HG03025 (cell line): ENCODE results near the gene CKB.

Source experiments
- ATAC-seq: cut with Tn5 transposase; IDR thresholded peaks from one replicate; pipeline ENCODE4 v1.9.1; 2021; ENCODE audit warnings: mild to moderate bottlenecking, moderate library complexity; ENCODE audit not compliant: unreplicated experiment, low FRiP score

Gene CKB

DNA sequence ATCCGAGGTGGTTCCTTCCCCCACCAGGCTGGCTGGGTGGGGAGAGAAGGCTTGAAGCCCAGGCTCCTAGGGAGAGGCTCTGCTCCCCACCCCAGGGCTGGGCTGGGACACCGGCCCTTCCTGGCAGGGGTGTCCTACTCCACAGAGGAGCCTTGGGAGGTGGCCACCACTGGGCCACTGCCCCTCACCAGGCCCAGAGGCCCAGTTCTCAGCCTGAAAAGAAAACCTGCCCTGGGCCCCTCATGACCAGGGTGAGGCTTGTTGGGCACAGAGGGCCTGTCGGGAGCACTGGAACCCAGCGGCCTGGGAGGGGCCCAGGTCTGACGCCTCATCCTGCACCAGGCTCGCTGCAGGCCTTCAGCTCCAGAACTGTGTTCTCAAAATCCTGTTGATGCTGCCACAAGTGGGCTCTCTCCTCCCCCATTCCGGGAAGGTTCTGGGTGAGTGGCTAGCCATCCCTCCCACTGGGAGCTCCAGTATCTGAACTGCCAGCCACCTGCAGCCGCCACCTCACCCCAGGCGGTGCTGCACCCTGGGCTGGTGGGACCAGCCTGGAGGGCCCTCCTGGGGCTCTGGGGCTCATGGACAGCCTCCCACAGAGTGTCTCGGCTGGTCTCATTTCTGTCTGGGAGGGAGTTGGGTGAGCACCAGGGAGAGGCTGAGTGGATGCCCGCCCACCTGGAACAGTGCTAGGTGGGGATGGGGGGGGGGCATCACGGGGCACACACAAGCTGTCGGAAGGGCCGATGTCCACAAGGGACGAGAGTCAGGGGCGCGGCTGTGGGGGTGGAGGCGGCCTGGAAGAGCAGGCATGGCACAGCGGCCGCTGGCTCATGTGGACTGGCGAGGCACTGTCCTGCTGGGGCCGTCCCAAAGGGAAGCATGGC, 28.1 kb upstream of the CKB start:
- ATAC-seq = no peak

DNA sequence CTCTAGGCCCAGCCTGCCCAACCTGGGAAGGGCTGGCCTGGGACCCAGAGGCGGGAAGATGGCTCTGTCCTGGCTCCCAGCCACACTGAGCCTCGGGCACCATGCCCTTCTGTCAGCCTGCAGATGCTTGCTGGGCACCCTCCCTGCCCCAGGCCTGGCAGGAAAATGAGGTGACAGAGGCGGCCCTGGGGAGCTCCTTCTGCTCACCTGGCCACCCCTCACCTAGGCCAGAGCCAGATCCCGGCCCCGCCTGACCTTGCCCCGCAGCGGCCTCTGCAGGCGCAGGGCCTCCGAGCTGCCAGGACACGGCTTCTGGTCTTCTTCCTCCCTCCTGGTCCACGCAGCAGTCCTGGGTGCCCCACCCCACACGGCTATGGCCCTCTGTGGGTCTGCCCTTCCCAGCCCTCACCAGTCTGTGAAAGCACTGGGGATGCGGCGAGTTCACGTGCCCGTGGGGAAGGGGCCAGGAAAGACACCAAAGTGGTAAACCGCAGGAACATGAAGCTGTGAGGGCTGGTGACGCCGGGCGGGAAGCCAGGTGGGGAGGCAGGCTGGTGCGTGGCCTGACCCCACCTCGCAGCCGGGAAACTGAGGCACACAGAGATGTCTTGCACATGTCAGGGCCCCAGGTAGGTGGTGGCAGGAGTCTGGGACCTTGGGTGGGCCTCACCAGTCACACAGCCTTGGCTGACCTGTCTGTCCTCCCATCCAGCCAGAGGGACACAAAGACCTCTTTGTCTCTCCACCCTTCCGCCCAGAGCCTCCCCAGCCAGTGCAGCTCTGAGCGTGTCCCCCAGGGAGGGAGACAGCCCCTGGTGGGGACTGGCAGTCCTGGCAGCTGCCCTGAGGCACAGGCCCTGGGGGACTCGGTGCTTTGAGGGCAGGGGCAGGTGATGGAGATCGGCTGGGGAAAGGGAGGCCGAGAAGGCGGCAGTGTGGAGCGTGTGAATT, 27.0 kb upstream of the CKB start:
- no peak for ATAC-seq

DNA sequence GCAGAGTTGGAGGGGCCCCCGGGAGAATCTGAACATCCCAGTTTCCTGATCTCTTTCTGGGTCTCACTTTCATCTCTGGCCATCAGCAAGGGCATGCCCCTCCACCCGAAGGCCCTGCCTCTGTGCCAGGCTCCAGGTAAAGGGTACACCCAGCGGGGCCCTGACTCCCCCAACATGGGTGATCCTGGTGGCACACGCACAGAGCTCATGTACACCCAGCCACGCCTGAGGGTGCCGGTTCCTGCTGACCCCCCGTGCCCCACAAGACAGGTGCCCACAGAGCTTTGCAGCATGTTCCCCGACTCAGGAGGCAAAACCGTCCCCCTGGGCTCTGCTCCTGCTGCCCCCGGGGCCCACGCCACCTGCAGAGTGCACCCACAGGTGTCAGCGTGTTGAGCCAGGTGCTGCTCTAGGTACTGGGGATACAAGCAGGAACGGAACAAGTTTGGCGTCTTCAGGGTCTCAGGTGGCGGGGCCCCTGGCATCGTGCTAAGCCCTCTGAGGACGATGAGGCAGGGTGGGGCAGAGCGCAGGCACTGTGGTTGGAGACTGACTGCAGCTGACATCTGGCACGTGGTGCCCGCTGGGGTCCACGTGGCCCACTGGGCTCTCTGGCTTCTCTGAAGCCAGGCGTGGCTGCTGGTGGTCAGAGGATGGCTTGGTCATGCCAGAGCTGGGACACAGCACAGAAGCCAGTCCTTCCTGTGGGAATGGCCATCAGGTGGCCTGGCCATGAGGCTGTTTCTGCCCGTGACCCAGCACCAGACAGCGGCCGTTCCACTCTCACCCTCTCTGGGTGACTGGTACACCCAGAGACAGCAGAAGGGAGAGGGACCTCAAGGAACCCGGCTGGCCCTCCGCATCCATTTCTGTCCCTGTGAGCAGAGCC, 26.1 kb upstream of the CKB start:
- ATAC-seq = no peak

DNA sequence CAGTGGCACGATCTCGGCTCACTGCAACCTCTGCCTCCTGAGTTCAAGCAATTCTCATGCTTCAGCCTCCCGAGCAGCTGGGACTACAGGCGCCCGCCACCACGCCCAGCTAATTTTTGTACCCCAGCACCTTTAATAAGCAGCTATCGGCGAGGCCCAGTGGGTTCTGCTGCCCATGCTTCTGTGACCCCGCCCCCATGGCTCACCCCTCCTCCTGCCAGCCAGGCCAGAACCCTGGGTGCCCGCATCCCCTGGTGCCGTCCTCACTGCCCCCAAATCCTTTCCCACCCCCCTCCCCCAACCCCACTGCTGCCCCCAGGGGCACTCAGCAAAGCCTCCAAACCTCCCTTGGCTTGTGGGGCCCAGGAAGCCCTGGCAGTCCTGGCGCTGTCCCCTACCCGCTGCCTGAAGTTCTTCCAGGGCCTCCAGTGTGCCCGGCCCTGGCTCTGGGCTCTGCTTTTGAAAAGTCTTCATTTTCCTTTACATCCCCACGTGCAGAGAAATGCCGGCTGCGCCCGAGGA, 25.4 kb upstream of the CKB start:
- ATAC-seq = no peak

DNA sequence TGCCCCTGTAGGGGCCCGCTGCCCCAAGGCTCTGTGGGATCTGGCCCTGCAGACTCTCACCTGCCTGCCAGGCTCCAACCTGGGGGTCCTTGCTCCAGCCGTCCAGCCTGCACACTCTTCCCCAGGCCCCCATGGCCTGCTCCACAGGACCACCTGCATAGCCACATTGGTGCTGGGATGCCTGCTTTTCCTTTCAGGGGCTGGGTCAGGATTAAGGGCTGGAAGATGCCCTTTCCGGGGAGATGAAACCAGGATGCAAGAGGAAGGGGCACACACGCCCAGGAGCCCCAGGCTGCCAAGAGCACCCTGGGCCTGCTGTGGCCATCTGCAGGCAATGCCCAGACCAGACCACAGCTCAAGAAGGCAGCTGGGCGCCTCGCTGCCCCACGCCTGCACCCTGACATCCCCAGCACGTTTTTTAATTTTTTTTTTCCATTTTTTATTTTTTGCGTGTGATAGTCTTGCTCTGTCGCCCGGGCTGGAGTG, 24.9 kb upstream of the CKB start:
- no peak for ATAC-seq

DNA sequence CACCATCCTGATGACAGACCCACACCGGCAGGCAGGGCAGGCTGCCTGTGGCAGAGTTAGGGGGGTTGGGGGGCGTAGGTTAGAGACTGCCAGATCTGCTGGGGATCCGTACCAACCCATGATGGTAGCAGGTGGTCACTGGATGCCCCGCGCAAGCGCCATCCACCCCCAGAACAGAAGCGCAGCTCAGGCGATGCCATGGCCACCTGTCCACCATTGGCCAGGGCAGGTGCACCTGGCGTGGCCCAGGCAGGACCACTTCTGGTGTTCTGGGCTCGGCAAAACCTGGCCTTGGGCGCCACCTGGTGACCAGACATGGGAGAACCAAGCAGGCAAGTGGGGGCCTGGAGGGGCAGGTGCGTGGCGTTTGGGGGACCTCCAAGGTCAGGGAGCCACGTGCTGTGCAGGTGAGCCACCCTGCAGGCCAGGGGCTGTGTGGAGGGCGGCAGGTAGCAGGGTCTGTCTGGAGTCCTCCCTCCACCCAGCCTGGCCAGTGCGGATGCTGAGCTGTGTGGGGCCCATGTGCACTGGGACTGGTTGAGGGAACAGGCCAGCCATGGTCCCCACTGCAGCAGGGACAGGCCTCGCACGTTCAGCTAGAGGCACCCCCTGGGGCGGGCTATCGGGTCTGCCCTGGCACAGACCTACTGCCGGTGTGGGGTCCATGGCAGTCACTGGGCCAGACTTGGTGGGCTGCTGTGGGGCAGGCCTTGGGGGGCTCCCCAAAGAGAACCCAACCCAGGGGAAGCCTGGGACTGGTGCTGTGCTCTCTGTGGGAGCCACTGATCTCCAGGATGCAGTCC, 24.2 kb upstream of the CKB start:
- no peak for ATAC-seq

DNA sequence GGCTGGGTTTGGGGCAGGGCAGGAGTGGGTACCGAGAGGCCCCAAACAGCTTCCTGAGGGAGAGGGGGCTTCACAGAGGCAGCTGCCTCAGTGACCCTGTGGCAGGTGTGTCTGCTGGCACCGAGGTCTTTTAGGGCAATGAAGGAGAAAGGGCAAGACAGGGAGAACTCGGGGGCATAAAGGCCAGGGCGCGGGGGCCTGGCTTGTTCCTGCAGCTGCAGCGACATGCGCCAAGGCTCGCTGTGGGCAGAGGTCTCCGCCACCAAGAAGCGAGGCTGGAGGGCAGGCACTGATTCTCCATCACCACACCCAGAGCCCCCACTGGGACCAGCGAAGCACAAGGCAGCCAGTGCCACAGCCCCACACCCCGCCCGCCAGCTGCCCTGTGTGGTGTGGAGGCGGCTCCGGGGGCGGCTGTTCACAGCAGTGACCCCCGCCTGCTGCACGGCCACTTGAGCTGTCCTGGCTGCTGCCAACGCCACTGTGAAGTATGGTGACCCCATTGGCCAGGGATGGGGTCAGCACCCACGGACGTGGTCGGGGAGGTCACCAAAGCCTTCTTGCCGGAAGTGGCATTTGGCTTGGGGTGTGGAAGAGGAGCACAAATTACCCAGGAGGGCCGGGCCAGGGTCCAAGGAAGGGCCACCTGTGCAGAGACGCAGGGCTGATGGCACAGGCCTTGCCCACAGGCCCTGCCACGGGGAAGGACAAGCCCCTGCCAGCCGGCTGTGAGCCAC, 23.5 kb upstream of the CKB start:
- ATAC-seq = no peak

DNA sequence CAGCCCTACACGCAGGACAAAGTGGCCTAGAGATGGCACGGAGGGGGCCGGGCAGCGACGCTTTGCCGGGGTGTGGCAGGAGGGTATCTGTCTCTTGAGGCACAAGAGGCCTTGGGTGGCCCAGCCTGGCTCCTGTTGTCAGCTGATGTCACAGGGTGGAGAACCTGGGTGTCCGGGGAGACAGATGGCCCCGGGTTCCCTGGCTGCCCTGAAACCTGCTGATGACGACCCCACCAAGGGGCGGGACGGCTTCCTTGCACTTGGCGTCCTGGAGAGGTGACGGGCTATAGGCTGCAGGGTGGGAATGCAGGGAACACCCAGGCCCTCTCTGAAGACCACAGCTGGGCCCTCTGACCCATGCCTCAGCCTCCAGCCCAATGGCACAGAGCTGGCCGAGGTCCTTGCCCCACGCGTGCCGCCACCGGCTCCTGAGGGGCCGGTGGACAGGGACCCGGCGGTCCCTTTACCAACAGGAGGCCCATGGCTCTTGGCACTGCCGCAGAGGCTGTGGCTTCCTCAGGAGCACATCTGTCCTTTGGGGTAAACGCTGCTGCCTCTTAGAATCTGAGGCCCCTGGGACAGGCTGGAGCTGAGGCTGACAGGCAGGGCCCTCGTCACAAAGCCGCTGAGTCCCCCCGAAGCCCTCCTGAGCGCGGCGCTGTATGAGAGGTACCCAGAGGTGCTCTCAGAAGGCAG, 22.7 kb upstream of the CKB start:
- no peak for ATAC-seq

DNA sequence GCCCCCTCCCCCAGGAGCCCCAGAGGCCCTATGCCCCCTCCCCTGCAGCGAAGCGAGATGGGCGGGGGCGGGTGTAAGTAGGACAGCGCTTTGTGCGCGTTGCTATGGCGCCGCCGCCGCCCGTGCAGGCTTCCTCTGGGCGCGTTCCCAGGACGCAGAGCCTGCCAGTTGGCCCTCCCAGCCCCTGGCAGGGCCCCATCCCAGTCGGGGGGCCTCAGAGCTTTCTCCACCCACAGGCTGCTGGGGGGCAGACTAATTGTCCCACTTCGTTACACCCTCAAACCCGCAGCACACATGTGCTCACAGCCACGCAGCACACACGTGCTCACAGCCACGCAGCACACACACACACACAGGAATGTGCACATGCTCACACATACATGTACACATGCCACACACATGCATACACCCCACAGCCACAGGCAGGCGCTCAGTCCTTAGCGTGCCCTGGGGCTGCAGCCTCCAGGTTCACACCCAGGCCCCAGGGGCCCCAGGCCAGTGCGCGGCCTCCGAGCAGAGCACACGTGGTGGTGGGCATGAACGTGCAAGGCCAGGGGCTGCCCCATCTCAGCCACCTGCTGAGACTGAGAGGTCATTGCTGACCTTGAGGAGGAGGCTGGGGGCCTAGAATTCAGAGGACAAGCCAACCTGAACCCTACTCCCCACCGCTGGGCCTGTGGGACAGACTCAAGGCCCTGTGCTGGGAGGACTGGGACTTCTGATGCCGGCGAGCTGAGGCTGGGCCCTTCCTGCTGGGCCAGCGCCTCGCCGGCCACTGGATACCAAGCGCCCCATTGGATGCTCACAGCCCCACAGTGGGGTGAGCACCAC, 22.0 kb upstream of the CKB start:
- no peak for ATAC-seq

DNA sequence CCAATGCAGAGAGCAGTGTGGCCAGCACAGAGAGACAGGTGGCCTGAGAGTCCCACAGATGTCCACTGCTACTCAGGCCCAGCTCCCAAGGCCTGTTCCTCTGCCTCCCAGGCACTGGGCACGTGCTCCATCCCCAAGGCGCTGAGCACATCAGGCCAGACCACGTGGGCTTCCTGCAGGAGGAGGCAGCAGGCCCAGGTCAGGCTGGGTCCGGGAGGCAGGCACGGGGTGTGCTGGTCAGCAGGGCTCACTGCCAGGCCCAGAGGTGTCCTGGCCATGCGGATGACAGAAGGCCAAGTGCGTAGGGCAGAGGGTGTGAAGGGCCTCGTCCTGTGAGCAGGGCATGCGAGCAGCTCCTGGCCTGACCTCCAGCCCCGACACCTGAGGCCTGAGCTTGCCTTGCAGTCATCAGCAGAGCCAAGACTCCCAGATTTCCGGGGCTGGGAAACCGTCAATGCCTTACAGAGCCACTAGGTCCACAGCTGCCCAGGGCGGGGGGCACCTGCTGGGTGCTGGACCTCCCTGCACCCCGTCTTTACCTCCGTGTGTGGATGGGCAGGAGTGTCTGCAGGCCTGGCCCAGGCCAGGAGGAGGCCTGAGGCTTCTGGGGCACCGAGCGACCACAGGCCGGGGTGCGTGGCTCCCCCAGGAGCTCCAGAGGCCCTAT, 21.2 kb upstream of the CKB start:
- no peak for ATAC-seq

DNA sequence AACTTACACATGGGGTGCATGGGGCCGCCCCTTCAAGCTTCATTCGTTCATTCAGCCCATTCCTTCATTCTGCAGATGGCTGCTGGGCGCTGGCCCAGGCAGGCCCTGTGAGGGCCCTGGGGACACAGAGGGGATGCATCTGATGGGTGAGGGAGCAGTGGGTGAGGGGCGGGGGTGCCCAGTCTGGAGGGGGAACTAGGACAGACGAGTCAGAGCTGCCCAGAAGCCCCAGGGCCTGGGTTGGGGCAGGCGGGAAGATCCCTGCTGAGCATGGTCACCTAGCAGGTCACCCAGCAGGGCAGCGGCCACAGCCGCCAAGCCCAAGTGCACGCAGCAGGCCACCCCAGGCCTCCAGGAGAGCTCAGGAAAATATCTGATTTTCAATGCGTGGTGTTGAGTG, 20.5 kb upstream of the CKB start:
- ATAC-seq = no peak

DNA sequence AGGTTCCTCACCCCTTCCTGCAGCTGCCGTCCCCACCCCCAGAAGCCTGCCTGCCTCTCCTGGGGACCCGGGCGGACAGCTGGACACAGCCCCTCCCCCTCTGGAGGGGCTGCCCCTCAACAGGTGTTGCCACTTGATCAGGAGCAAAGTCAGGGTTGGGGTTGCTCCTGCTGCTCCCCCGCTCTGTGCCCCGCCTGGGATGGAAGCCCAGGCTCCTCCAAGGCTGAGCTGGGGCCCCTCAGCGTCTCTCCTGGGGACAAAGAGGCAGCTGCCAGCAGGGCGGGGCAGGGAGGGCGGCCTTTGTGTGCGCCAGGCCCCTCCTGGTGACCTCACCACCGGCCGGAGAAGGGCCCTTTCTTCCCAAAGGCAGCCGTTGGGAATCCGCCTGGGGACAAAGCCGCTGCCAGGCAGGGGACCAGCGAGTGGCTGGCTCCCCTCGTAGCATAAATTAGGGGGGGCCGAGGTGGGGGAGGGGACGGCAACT, 20.0 kb upstream of the CKB start:
- ATAC-seq = no peak

DNA sequence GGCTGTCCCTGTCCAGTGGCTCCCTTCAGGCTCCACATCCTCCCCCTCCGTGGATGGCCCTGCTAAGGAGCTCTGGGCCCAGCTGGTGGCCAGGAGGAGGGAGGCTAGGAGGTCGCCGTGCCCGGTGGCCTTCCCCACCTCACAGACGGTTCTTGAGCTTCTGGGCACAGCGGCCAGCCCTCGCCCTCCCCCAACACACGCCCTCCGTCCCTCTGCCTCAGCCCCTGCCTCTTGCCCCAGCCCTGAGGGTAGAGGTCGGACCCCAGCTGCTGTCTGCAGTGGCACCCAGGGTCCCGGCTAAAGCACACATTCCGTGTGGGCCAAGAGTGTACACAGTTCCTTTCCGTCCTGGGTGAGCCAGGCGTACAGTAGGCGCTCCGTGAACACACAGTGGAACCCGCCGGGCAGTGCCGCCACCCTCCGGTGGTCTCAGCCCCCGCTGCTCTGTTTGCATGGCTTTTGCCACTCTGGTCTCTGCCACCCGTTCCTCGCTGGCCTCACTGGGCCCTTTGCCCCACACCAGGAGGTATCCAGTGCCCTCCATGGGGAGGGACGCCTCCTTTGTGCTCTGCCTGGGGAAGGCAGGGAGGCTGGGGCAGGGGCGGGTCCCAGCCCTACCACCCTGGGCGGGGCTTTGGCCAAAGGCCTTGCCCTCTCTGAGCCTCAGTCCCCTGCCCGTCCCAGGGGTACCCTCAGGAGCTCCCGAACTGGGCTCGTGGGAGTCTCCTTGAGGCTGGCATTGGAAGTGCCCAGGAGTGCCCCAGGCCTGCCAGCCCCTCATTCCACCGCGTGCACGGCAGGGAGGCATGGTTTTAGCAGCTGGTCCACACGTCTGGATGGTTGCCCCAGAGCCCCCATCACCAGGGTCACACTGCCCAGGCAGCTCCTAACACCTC, 19.3 kb upstream of the CKB start:
- ATAC-seq = no peak

DNA sequence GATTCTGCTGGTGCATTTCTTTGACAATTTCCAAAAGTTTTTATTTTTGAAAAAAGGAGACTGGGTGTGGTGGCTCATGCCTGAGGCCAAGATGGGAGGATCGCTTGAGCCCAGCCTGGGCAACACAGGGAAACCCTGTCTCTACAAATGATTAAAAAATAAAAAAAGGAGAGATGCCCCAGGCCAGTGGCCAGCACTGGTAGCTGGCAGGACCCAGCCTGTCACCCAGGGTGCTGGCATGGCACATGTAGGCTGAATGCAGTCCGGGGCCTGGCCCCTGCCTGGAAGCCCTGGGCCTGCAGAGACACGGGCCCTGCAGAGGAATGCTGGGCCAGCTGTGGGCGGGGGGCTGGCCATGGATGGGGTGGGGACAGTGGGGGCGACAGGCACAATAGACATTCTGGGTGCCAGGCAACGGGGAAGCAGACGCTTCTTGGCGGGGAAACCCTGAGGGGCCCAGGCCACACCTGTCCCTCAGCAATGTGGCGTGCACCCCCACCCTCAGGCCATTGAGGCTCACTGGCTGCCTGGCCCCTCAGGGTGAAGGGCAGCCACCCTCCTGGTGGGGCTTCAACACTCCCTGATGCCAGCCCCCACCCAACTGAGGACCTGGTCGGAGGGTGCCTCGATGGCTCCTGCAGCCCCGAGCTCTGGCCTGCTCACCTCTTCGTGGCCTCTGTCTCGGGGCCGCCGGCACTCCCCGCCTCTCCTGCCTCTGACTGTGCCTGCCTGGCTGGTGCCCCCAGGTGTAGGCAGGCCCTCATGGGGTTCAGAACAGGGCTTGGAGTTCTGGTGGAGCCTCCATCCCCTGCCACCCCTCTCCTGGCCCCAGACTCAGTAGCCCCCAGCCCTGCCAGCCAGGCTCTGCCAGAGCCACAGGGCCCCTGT, 18.4 kb upstream of the CKB start:
- ATAC-seq = no peak
